Neural progenitor cell (in vitro differentiated cells): ENCODE measurements around the gene GGT7.

Source experiments
- CTCF ChIP-seq: fragments of 200-600 bp; sonication (generic); IDR thresholded peaks from 2 replicates; pipeline ENCODE4 v1.5.1; 2017; ENCODE audit warnings: antibody characterized with exemption, mild to moderate bottlenecking
- EZH2 ChIP-seq: fragments of 200-600 bp; sonication (generic); IDR thresholded peaks from 2 replicates; pipeline ENCODE4 v1.6.1; 2017; ENCODE audit warnings: antibody characterized with exemption, mild to moderate bottlenecking, moderate library complexity

- TF ChIP-seq EZH2 (no peak), CTCF (no peak)
Observed at GRCh38 chr20:34915749-34916455, 43.2 kb upstream of the GGT7 start.
